GM21825 (cell line): ENCODE results near the gene HOXB9.

Experiments used
- ATAC-seq: cut with Tn5 transposase; IDR thresholded peaks from one replicate; pipeline ENCODE4 v1.9.1; 2021; ENCODE audit warnings: mild to moderate bottlenecking, moderate library complexity; ENCODE audit not compliant: unreplicated experiment

HOXB9 gene

DNA sequence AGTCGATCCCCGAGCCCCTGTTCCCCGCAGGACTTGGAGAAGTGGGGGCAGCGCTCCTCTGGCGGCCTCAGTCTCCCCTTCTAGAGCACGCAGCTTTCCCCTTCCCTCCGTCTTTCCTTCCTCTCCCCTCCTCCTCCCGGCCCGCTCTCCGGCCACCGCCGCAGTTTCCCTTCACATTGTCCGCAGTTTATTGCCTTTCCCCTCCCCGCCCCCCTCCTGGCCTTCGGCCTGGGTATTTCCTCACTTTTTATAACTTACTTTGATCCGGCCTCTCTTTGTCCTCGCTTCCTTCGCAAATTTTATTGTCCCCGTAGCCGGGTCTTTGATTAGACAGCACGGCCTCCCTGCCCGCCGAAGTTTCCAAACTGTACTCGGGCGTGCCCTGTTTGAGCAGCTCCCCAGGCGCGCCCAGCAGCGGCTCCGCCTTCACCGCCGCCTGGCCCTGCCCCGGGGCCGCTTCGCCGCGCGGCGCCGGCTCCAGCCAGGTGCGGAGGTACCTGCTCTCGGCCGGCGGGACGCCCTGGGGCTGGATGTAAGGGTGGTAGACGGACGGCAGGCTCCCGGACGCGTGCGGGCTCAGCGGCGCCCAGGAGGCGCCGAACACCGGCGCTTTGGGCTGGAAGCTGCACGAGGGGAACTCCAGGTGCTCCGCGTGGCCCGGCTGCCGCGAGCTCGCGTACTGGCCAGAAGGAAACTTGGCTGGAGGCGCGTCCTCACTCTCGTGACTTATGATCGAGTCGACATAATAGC, 488 bp downstream of the HOXB9 start:
- ATAC-seq = no peak

DNA sequence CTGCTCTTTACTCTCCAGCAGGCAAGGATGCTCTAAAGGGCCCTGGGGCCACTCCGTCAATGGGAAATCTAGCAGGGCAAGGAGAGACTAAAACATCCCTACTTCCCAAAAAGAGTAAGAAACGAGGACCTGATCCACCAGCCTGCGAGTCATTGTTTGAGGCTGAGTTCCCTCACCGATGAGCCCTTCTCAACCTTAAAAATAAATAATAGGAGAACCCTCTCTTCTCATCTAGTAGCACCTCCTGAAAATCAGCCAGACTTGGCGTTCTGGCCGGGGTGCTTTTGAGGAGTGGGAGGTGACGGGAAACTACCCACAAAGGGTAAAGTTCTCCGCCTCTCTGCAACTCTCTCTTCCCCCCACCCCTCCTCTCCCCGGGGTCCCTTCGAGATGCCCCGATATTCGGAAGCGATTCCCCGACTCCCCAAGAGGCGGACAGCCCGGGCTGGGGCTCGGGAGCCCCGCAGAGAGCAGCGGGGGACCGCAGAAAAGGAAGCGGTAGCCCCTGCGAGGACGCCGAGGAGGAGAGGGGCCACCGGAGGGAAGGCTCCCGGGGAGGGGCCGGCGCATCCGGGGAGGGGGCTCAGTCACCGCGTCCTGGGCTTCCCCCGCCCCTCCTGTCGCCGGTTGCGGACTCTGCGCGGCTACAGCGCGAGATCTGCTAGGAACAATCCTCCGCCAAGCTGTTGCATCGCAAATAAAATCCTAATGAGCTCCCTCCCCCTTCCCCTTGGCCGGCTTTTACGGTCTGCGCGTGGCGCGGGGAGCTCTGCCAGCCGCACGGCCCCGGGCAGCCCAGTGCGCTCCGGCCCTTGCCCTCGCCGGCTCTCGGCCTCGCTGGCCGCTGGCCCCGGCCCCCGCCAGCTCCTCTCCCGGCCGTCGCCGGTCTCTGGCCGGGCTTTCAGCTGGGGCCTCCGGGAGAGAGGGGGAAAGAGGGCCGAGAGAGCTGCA, 1.3 kb downstream of the HOXB9 start:
- ATAC-seq = no peak

- ATAC-seq = no peak
Measured at GRCh38 chr17:48624118-48624517, 2.0 kb downstream of the HOXB9 start.

GRCh38 chr17:48623583-48623982, 2.6 kb downstream of the HOXB9 start:
- no peak for ATAC-seq

GRCh38 chr17:48622857-48623256, 3.3 kb downstream of the HOXB9 start:
- ATAC-seq = no peak

DNA sequence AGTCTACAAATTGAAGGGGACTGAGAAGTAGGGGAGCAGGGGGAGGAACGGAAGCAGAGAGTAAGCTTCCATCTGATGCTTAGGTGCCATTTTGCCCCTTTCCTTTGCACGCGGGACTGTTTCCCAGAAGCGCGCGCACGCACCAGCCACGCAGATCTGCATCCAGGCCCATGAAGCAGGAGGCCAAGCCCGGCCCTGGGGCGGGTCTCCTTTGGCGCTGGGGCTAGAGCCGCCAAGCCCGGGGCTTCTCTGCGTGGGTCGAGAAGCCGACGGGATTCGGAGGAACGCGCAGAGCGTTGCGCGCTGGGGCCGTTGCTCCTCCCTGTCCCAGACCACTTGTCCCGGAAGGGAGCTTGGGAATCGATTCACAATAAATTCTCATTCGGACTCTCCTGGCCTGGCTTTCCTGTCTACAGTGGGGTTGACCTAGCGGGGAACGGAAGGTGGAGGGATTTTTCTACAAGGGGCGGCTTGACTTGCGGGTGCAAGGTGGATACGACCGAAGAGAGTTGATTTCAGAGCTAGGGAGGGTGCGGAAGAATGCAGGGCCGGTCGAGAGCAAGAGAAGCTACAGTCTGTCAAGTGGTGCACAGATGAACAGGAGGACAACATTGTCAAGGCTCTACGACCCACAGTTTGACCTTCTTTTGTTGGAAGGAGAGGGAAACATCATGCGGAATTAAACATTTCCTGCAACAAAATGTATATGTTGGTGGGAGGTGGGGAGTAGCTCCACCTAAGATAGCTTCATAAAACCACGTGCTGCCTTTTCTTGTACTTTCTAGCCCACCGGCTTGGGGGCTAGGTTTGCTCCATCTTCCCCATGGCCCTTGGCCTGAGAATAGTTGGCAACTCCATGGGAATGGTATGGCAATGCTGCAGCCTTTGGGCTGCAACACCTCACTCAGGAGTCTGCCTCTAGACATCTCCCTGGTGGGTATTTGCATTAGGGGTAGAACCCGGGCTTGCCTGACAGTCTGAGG, 4.5 kb downstream of the HOXB9 start:
- no peak for ATAC-seq

GRCh38 chr17:48620461-48621139, 5.6 kb downstream of the HOXB9 start:
- ATAC-seq = no peak

DNA sequence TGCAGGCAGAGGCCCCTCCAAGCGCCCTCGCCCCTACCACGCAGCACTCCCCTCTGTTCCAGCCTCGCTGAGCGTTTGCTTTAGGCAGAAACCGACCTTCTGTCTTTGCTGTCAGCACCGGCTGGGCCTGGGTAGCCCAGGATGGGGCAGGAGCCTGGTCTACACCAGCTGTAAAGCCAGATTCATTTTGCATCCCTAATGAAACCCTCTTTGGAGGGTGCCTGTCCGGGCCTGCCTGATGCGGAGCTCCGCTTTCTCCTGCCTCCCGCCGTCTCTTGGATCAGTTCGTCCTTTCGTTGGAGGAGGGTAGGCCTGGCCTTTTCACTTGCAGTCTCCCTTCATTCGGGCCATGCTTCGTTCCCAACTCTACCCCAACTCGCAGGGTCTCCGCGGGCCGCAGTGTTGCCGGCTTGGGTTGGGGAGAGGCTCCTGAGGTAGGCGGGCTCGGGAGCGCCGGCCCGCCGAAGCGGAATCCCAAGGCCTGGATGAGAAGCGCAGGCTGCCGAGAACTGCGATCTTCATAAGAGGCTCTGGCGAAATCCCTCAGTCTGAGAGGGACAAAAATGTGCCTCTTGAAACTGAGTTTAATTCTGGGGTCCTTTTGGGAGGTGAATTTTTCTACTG, 6.2 kb downstream of the HOXB9 start:
- ATAC-seq = no peak

- no peak for ATAC-seq
Measured at GRCh38 chr17:48618256-48618896, 7.8 kb downstream of the HOXB9 start.

DNA sequence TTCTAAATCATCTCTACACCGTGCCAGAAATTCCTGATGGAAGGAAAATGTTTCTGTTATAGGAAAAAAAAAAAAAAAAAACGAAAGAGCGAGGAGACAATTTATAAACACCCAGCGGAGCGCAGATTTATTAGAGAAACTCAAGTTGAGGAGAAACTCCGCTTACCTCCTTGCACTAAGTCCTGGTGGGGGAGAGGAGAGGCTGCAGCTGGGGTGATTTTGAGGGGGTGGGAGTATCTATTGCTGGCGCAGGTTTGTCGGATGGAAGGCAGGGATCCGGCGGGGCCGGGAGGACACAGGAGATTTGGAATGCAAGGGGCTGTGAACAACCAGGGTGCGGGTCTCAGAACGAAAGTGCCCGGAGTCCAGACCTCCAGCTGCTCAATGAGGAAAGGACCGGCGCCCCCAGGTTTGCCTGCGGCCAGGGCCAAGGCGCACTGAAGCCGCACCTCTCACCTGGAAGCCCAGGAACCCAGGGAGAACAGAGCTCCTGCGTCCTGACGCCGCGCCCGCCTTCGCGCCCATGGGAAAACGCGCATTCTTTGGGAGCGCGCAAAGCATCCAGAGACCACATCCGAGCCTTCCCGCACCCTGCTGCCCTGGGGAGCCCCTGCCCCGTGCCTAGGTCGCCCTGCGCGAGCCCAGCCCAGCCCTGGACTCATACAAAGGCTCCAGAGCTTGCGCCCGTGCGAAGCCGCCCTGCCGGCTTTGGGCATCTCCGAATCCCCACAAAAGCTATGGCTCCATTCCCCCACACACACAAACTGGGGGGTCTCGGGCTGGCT, 8.5 kb downstream of the HOXB9 start:
- no peak for ATAC-seq

DNA sequence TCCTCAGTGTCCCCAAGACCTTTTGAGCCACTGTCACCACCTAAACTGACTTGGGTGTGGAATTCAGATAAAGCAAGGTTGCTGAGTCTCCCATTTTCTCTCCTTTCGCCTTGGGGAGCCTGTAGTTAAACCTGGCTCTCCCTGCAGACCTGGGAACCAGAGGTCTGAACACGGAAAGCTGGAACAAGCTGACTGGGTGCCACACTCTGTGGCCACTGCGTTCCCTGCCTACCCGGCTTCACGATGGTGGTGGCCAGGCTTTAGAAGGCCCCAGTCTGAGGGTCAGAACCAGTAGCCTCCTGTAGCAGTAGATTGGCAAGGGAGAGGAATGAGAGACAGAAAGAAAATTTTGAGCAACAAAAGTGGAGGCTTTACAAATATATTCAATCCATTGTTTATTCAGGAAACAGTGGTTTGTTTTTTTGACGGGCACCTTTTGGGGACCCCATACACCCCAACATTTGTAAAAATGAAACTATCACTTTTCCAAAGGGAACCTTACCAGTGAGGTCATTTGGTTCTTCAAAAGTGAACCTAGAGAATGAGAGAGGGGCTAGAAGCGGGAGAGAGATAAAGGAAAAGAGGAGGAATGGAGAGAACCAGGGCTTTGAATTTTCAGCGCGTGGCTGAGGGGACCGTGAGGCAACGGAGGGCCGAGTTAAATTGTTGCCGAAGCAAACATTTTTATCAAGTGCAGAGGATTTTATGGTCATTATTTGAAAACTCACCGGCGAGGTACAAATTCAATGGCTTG, 9.3 kb downstream of the HOXB9 start:
- no peak for ATAC-seq

GRCh38 chr17:48615963-48616716, 10.0 kb downstream of the HOXB9 start:
- no peak for ATAC-seq

GRCh38 chr17:48615047-48615962, 10.9 kb downstream of the HOXB9 start, which contains the start of gene HOXB8:
Gene HOXB8, minus strand, starts transcription at chr17:48615292. Its CDS starts 588 bp downstream, at chr17:48614704.
- ATAC-seq = no peak

DNA sequence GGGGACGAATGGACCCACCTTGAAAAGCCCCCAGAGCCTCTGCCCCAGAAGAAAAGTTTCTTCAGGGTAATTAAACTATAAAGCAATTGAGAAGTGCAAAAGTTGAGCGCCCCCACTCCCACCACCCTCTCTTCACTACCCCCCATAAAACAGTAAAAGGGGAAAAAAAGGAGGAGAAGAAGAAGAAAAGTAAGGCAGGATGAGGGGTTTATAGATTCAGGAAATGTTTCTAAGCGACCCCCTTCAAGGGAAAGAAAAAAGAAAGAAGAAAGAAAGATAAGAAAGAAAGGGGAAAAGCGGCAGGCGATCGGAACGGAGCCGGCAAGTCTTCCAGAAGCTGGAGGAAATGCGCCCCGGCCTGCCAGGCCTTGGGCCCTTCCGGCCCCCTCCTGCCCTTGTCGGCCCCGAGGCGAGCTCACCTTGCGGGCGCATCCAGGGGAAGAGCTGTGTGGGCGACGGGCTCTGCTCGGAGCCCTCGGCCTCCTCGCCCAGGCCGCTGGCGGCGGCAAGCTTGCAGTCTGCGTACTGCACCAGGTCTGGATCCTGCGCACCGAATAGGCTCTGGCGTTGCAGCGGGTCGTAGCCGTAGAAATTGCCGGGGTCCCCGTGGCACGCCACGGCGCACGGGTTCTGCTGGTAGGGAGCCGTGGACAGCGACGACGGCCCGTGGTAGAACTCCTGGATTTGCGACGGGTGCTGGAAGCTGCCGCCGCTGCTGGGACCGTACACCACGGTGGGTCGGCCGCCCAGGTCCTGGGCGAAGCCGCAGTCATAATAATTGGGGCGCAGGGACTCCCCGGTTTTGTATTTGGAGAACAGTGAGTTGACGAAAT, 12.1 kb downstream of the HOXB9 start:
- no peak for ATAC-seq
